ENCODE measurements around the gene CSAG3. TPM values are rescaled to one million over a fixed set of nuclear protein-coding genes. Genes with fewer than 3 reads are reported as not detected.
"Not testable (repeated sequence)": the region's sequence is repeated elsewhere in the genome, so short reads cannot be mapped to it uniquely, and the experiment has no call there.

The CSAG3 gene
- total and polyA plus RNA-seq, 10 of the 15 experiments (the other 5 are each of a cell fraction or from before 2014, with no cell fraction given), result 0.14 to 1.2 (median 0.40) TPM; not detected in 3

GRCh38 chrX:152738560-152738959 is 20.5 kb upstream of the CSAG3 start (continued):
- TF ChIP-seq BCLAF1 (IDR thresholded peaks at IDR 0.05) (no peak), ZBTB4 (CRISPR knock-in tag; IDR thresholded peaks at IDR 0.05) (no peak), SMC3 (IDR thresholded peaks at IDR 0.05; ENCODE audit: borderline replicate concordance, low read length) (no peak), CBX3 (IDR thresholded peaks at IDR 0.05; ENCODE audit: borderline replicate concordance, low read depth) (no peak), SIX5 (IDR thresholded peaks at IDR 0.05; ENCODE audit: low read depth, low read length, severe bottlenecking) (no peak)

GRCh38 chrX:152753686-152754650 is 5.0 kb upstream of the CSAG3 start, which contains the start of gene MAGEA2:
Gene MAGEA2, minus strand, starts transcription at chrX:152753842. Its CDS starts 2,479 bp downstream, at chrX:152751363.
- H4K20me1 ChIP-seq (ENCODE audit: control insufficient read depth, insufficient read depth); BruUV-seq (replicated peaks); H3K27me3 ChIP-seq (replicated peaks in 1 of 2; ENCODE audit: control insufficient read depth in 2 of 2, insufficient read depth in 2 of 2, low read length in 1 of 2); H3K79me2 ChIP-seq (ENCODE audit: control insufficient read depth, insufficient read depth, low read length); ATAC-seq; H2AFZ ChIP-seq (ENCODE audit: control insufficient read depth, low read depth, low read length); SMC1A ChIA-PET (ENCODE audit: uncharacterized antibody, unreplicated experiment); intact Hi-C loops (cut with micrococcal nuclease; ENCODE audit: unreplicated experiment); H3K4me2 ChIP-seq (ENCODE audit: control insufficient read depth, insufficient read depth); CTCF ChIA-PET; H3K36me3 ChIP-seq (ENCODE audit: control insufficient read depth in 2 of 2, insufficient read depth in 2 of 2, low read length in 1 of 2); H3K27ac ChIP-seq (ENCODE audit: control insufficient read depth, insufficient read depth); DNase-seq (ENCODE audit: low read depth, low spot score); H3K4me3 ChIP-seq; H3K9me3 ChIP-seq (replicated peaks; ENCODE audit: control insufficient read depth, insufficient read depth, low read length); H3K9ac ChIP-seq (ENCODE audit: control insufficient read depth, insufficient read depth, low read length); FAIRE-seq; H3K4me1 ChIP-seq (ENCODE audit: control insufficient read depth, insufficient read depth, low read length); RAD21 ChIA-PET (ENCODE audit: unreplicated experiment); POLR2A ChIA-PET: not testable (repeated sequence)
- no CpG with 5 or more reads among the region's 35 CpGs for WGBS (ENCODE audit: insufficient coverage, insufficient replicate concordance, low lambda C conversion rate, missing lambda C conversion rate)
- in situ Hi-C loops (cut with MboI), result loop anchor here (25.0 kb wide), 1 partner anchor 92 kb away; no protein-coding TSS in a partner anchor

GRCh38 chrX:152754871-152755270 is 4.1 kb upstream of the CSAG3 start:
- H4K20me1 ChIP-seq (ENCODE audit: control insufficient read depth, insufficient read depth); H3K9ac ChIP-seq (ENCODE audit: control insufficient read depth, insufficient read depth, low read length); RAD21 ChIA-PET (ENCODE audit: unreplicated experiment); H3K36me3 ChIP-seq (ENCODE audit: control insufficient read depth in 2 of 2, insufficient read depth in 2 of 2, low read length in 1 of 2); H3K79me2 ChIP-seq (ENCODE audit: control insufficient read depth, insufficient read depth, low read length); POLR2A ChIA-PET; H3K27ac ChIP-seq (ENCODE audit: control insufficient read depth, insufficient read depth); H3K4me2 ChIP-seq (ENCODE audit: control insufficient read depth, insufficient read depth); FAIRE-seq; CTCF ChIA-PET; H3K27me3 ChIP-seq (replicated peaks in 1 of 2; ENCODE audit: control insufficient read depth in 2 of 2, insufficient read depth in 2 of 2, low read length in 1 of 2); DNase-seq (ENCODE audit: low read depth, low spot score); H3K4me3 ChIP-seq; SMC1A ChIA-PET (ENCODE audit: uncharacterized antibody, unreplicated experiment); BruUV-seq (replicated peaks); H3K4me1 ChIP-seq (ENCODE audit: control insufficient read depth, insufficient read depth, low read length); intact Hi-C loops (cut with micrococcal nuclease; ENCODE audit: unreplicated experiment); H2AFZ ChIP-seq (ENCODE audit: control insufficient read depth, low read depth, low read length); H3K9me3 ChIP-seq (replicated peaks; ENCODE audit: control insufficient read depth, insufficient read depth, low read length): not testable (repeated sequence)
- in situ Hi-C loops (cut with MboI), result loop anchor here (25.0 kb wide), 1 partner anchor 93 kb away; no protein-coding TSS in a partner anchor
- peak; percentile 52 for ATAC-seq
- WGBS (ENCODE audit: insufficient coverage, insufficient replicate concordance, low lambda C conversion rate, missing lambda C conversion rate), result no CpG with 5 or more reads among the region's 5 CpGs
